Activated T-helper 1 cell treated with anti-CD3 and anti-CD28 coated beads, Interleukin-12 subunit alpha, Interleukin-12 subunit beta, Interleukin-2, Interleukin-4 antibody, amounts not matched to agents 30 ng/mL and 10 ng/mL and 1 ng/mL, durations not matched to agents 14 hours and 24 hours and 36 hours (primary cell): ENCODE results near the gene EXOC4. TPM values are rescaled to one million over a fixed set of nuclear protein-coding genes. Genes with fewer than 3 reads are reported as not detected.
"Not testable (repeated sequence)": the region's sequence is repeated elsewhere in the genome, so short reads cannot be mapped to it uniquely, and the experiment has no call there.

Experiments
- DNase-seq: peaks from one replicate; pipeline ENCODE4 v3.0.0; 2021; ENCODE audit warnings: low spot score
- H3K27ac Mint-ChIP-seq: one replicate; pipeline ENCODE4 v1.8.0; 2021; ENCODE audit warnings: mild to moderate bottlenecking, mixed read lengths
- H3K27me3 Mint-ChIP-seq: one replicate; pipeline ENCODE4 v1.8.0; 2022; ENCODE audit warnings: mild to moderate bottlenecking, moderate library complexity, mixed read lengths; ENCODE audit not compliant: insufficient read depth
- H3K36me3 Mint-ChIP-seq: one replicate; pipeline ENCODE4 v1.8.0; 2021; ENCODE audit warnings: low read depth, mixed read lengths
- H3K4me1 Mint-ChIP-seq: one replicate; pipeline ENCODE4 v1.8.0; 2021; ENCODE audit warnings: low read depth, mixed read lengths
- H3K4me3 Mint-ChIP-seq: one replicate; pipeline ENCODE4 v1.8.0; 2021; ENCODE audit warnings: mild to moderate bottlenecking, moderate library complexity, mixed read lengths
- H3K9me3 Mint-ChIP-seq: one replicate; pipeline ENCODE4 v1.8.0; 2021; ENCODE audit warnings: mixed read lengths
- intact Hi-C: fragments of 100-400 bp; cut with micrococcal nuclease; formaldehyde crosslinking; loops from one replicate; pipeline ENCODE4 v1.15.1; 2024
- total RNA-seq: library from RNA; stranded (reverse); gene quantifications from 2 replicates; pipeline ENCODE4 v1.2.3, GENCODE V29; 2022

The EXOC4 gene
- total RNA-seq, 1 donor from 2014 or later = 58.6 TPM

DNA sequence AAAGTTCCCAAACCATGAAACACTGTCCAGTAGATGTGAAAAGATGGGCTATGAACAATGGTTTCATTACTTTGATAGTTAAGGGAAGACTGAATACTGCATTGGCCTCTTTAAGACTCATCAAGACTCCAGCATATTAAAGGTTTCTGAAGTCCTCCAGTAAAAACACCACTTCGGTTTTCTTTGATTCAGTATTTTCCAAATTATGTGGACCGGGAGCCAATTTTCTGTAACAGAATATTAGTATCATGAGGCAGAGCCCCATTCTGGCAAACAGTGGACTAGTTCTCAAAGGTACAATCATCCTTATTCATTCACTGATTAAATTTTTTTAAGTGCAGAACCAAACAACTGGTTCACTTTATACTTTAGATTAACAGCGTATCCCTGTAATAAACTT lies 633.2 kb downstream of the EXOC4 start:
- Mint-ChIP-seq H3K27me3 (no peaks in the 10 kb centered on the region), H3K27ac (no peak overlapping the region), H3K9me3 (peaks cover 4% of the 10 kb centered on the region), H3K4me3 (no peak overlapping the region), H3K4me1 (no peaks in the 10 kb centered on the region), H3K36me3 (no peaks in the 10 kb centered on the region)
- intact Hi-C loops = no loop called here
- no peak for DNase-seq

DNA sequence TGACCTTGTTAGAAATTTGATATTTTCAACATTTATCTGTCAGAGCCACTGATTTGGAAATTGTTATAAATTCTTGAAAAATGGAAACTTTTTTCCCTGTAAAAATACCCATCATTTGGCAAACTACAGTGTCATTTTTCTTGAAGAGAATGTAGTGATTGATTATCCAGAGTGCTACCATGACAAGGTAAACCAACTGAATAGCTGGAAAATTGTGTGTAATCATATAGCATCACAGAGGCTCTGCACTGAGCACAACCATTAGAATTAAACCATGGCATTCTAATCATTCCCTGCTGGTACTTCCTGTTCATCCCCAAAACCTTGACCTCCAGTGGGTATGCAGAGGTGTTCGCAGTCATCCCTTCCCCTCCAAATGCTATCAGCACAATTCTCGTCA lies 633.9 kb downstream of the EXOC4 start:
- Mint-ChIP-seq H3K27ac (no peak overlapping the region), H3K27me3 (no peaks in the 10 kb centered on the region), H3K4me3 (no peak overlapping the region), H3K36me3 (no peaks in the 10 kb centered on the region), H3K4me1 (no peaks in the 10 kb centered on the region), H3K9me3 (peaks cover 4% of the 10 kb centered on the region)
- intact Hi-C loops = no loop called here
- no peak for DNase-seq

DNA sequence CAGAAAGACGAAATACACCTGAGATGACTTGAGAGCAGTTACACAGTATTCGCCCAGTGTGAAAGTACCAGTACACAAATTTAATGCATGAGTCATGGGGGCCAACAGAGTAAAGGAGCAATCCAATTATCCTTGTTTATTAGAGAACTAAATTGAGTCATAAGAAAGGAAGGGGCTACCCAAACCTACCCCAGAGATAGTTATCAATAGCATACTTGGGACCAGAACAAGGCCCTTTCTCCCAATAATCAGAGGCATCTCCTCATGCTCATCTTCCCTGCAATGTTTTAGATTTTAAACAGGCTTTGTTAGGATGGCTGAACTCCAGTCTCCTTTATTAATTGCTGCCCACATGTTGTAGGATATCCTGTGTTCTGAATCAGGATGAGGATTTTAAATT lies 634.6 kb downstream of the EXOC4 start:
- Mint-ChIP-seq H3K4me1 (no peaks in the 10 kb centered on the region), H3K27ac (no peak overlapping the region), H3K4me3 (no peak overlapping the region), H3K27me3 (no peaks in the 10 kb centered on the region), H3K36me3 (no peaks in the 10 kb centered on the region), H3K9me3 (peaks cover 4% of the 10 kb centered on the region)
- intact Hi-C loops = no loop called here
- no peak for DNase-seq

DNA sequence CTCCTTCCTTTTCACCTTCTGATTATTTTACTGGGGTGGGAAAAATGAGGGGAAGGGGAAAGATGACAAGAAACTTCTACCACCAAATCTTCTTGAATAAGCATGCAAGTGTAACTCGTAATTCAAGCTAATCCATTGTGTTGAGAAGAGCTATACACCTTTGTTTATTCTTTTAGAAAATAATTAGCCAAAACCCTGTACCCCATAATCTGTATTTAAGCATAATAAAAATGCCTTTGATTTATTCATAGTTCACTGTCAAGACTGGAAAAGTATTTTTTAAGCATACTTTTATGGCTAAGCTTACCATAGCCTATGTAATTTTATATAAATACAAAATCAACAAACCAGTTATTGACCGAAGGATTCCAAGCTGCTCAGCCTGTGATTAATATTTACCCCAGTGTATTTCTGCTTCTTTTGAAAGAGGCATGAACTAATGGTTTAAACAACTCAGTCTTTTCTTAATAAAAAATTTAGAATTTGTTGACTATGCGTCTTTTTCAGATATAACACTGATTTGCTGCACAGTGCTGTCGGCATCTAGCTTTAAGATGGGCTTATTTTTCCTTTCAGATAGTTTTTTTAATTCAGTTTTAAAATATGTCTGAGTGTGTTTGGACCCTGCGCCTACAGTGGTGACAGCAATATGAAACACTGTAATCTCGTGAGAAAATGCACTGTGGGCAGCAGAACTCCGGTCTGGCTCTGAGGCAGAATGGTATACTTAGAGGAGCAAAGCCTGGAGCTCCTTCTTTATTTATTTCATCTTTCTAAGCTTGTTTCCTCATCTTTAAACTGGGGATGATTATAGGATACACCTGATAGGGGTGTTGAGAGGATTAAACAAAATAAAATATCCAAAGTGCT lies 635.4 kb downstream of the EXOC4 start:
- H3K9me3 Mint-ChIP-seq = peaks cover 4% of the 10 kb centered on the region
- no peak for DNase-seq
- intact Hi-C loops = no loop called here
- no peaks in the 10 kb centered on the region for H3K4me1 Mint-ChIP-seq
- no peak overlapping the region for H3K4me3 Mint-ChIP-seq
- no peaks in the 10 kb centered on the region for H3K36me3 Mint-ChIP-seq
- no peaks in the 10 kb centered on the region for H3K27me3 Mint-ChIP-seq
- H3K27ac Mint-ChIP-seq = no peak overlapping the region

DNA sequence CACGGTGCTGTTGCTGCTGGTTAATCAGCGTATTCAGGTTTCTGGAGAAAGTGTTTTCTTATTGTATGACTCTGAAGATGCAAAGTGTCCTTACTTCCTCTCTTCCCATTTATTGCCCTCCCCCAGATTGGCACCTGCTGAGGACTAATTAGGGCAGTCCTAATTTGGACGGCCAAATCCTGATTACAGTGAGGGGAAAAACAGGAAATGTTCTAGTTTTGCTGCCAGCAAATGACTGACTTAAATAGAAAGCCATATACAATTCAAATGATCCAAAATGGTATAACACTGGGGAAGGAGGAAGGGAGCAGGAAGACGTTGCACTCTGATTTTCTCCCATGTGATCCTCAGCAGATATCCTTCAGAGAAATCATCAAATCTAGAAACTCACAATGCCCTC lies 651.9 kb downstream of the EXOC4 start:
- Mint-ChIP-seq H3K36me3 (no peaks in the 10 kb centered on the region), H3K27me3 (no peaks in the 10 kb centered on the region), H3K27ac (no peak overlapping the region), H3K4me1 (no peaks in the 10 kb centered on the region), H3K9me3 (no peaks in the 10 kb centered on the region), H3K4me3 (no peak overlapping the region)
- no peak for DNase-seq
- intact Hi-C loops = no loop called here

DNA sequence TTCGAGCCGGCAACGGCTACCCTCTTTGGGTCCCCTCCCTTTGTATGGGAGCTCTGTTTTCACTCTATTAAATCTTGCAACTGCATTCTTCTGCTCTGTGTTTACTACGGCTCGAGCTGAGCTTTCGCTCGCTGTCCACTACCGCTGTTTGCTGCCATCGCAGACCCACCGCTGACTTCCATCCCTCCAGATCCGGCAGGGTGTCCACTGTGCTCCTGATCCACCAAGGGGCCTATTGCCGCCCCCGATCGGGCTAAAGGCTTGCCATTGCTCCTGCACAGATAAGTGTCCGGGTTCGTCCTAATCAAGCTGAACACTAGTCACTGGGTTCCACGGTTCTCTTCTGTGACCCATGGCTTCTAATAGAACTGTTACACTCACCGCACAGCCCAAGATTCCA lies 653.7 kb downstream of the EXOC4 start:
- H3K4me3 Mint-ChIP-seq, H3K27me3 Mint-ChIP-seq, H3K36me3 Mint-ChIP-seq, H3K9me3 Mint-ChIP-seq, H3K27ac Mint-ChIP-seq, H3K4me1 Mint-ChIP-seq, intact Hi-C loops, DNase-seq: not testable (repeated sequence)

DNA sequence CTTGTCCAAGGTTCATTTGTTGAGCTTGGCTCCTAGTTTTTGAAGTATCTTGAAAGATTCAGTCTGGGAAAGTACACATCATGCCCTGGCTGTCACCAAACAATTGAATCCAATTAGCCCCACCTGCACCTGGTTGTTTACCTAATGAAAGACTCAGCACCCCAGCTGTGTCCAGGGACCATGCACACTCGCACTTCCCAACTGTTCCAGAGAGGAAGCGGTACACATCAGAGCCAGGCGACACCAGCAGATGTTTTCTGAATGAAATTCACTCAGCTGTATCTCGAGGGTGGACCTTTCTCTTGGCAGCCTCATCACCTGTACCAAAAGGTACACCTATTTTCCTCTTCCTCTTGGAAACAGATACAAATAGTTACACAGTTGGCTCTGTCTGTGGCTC lies 657.9 kb downstream of the EXOC4 start:
- Mint-ChIP-seq H3K4me1 (no peaks in the 10 kb centered on the region), H3K36me3 (no peaks in the 10 kb centered on the region), H3K27ac (no peak overlapping the region), H3K9me3 (no peaks in the 10 kb centered on the region), H3K27me3 (no peaks in the 10 kb centered on the region), H3K4me3 (no peak overlapping the region)
- intact Hi-C loops = no loop called here
- DNase-seq = no peak

DNA sequence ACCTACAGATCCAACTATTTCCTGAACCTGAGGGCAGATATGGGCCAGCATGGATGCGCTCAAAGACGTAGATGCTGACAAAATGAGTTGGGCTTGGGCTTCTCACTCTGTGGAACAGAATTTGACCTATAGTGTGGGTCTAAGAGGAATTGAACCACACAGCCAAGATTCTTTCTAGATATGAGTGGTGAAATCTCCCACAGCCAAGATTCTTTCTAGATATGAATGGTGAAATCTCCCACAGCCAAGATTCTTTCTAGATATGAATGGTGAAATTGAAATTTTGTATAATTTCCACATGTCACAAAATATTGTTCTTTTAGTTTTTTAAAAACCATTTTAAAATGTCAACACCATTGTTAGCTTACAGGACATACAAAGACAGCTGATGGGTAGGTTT lies 658.8 kb downstream of the EXOC4 start:
- Mint-ChIP-seq H3K27ac (no peak overlapping the region), H3K9me3 (no peaks in the 10 kb centered on the region), H3K4me1 (no peaks in the 10 kb centered on the region), H3K27me3 (no peaks in the 10 kb centered on the region), H3K36me3 (no peaks in the 10 kb centered on the region), H3K4me3 (no peak overlapping the region)
- intact Hi-C loops = no loop called here
- no peak for DNase-seq

DNA sequence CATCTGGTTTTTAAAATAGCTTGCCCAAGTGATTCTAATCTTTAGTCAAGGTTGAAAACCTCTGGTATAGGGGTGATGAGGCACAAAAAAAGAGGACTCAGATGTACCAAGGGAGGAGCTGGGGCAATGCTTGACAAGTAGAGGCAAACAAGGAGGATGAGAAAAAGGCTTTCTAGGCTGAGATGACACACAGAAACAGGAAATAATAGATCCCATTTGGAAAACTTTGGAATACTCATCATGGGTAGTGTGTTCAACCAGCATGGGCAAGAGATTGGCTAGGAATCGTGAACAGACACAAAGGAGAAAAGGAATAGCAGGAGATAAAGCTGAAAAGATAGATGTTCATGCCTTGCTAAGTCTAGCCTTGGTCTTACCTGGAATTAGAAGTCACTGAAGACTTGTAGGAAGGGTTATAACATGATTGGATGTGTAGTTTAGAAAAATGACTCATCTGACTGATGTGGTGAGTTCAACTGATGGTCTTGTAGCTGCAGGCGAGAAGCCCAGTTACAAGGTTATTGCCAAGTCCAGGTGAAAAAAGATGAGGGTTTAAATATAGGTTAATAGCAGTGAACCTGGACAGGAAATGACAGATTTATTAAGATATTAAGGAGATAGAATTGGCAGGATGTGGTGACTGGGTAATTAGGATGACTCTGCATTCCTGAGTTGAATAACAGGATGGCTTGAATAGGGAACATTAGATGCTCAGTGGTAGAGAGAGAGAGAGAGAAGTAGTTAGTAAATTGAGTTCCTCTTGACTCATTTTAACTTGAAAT lies 660.2 kb downstream of the EXOC4 start:
- Mint-ChIP-seq H3K36me3 (no peaks in the 10 kb centered on the region), H3K4me3 (no peak overlapping the region), H3K9me3 (no peaks in the 10 kb centered on the region), H3K4me1 (no peaks in the 10 kb centered on the region), H3K27me3 (no peaks in the 10 kb centered on the region), H3K27ac (no peak overlapping the region)
- intact Hi-C loops = no loop called here
- DNase-seq = no peak

DNA sequence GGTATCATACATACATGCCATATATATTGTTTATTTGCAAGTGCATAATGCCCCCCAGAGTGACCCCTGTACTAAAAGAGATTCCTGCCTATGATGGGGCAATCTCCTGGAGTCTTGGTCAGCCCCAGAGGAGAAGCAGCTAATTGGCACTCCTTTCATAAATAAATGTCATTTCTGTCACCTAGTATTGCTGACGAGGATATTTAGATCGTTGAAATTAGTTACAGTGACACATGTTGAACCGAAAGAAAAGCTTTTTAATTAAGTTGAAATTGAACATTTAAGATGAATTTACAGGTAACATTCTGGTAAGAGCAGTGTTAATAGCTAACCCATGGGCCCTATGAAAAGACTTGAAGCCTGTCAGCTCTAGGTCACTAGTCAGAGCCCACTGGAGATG lies 663.7 kb downstream of the EXOC4 start:
- Mint-ChIP-seq H3K4me1 (no peaks in the 10 kb centered on the region), H3K9me3 (peaks cover 12% of the 10 kb centered on the region), H3K4me3 (no peak overlapping the region), H3K36me3 (peaks cover 3% of the 10 kb centered on the region), H3K27ac (no peak overlapping the region), H3K27me3 (no peaks in the 10 kb centered on the region)
- intact Hi-C loops = no loop called here
- no peak for DNase-seq

DNA sequence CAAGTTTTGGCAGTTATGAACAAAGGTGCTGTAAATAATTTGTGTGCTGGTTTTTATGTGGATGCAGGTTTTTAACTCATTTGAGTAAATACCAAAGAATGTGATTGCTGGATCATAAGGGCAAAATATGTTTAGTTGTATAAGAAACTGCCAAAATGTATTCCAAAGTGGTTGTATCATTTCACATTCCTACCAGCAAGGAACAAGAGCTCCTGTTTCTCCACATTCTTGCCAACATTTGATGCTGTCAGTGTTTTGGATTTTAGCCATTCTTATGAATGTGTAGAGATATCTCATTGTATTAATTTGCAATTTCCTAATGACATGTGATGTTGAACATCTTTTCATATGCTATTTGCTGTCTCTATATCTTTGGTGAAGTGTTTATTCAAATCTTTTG lies 666.9 kb downstream of the EXOC4 start:
- Mint-ChIP-seq H3K9me3 (peaks cover 18% of the 10 kb centered on the region), H3K27me3 (no peaks in the 10 kb centered on the region), H3K4me1 (no peaks in the 10 kb centered on the region), H3K27ac (no peak overlapping the region), H3K4me3 (no peak overlapping the region), H3K36me3 (peaks cover 6% of the 10 kb centered on the region)
- DNase-seq = no peak
- intact Hi-C loops = no loop called here

DNA sequence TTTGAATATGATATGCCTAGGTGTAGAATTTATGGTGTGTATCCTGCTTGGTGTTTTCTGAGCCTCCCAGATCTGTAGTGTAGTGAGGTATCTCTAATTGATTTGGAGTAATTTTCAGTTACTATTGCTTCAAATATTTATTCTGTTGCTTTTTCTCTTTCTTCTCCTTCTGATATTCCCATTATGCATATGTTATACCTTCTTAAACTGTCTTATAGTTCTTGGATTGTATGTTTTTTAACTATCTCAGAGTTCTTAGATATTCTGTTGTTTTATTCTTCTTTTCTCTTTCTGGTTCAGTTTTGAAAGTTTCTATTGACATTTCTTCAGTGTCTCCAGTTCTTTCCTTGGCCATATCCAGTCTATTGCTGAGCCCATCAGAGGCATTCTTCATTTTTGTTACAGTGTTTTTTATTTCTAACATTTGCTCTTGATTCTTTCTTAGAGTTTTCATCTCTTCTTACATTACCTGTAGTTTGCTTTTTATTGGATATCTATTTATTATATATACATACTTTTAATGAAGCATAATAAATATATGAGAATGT lies 668.8 kb downstream of the EXOC4 start:
- no peak for DNase-seq
- no peaks in the 10 kb centered on the region for H3K27me3 Mint-ChIP-seq
- H3K27ac Mint-ChIP-seq = no peak overlapping the region
- peaks cover 18% of the 10 kb centered on the region for H3K9me3 Mint-ChIP-seq
- no peaks in the 10 kb centered on the region for H3K4me1 Mint-ChIP-seq
- intact Hi-C loops = no loop called here
- peaks cover 6% of the 10 kb centered on the region for H3K36me3 Mint-ChIP-seq
- H3K4me3 Mint-ChIP-seq = no peak overlapping the region

DNA sequence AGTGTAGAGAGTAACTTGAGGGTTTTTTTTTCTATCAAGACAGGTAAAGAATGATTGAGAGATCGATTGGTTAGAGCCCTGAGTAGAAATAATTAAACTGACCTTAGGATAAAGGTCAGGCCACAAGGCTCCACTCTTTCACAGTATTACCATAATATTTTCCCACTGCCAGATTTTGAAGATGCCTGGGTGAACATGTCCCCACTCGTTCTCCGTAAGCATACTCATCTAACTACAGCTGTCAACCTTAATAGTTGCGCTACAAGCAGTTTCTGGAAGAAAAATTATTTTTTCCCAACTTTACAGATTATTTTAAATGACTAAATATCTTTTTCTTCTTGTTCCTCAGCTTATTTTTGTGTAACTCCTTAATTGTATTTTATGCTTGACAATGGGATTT lies 671.1 kb downstream of the EXOC4 start:
- intact Hi-C loops = no loop called here

More for the DNA sequence above, 671.1 kb downstream of the EXOC4 start:
- Mint-ChIP-seq H3K36me3 (peaks cover 6% of the 10 kb centered on the region), H3K9me3 (peaks cover 18% of the 10 kb centered on the region), H3K27ac (no peak overlapping the region), H3K4me3 (no peak overlapping the region), H3K4me1 (no peaks in the 10 kb centered on the region), H3K27me3 (no peaks in the 10 kb centered on the region)
- no peak for DNase-seq
